GM23338 (cell line): ENCODE data around the gene MAP3K4.
"Not testable (repeated sequence)": the region's sequence is repeated elsewhere in the genome, so short reads cannot be mapped to it uniquely, and the experiment has no call there.

Source experiments
- CREB1 ChIP-seq: fragments of 250-450 bp; sonication (Bioruptor Pico); IDR thresholded peaks from 2 replicates; pipeline ENCODE4 v1.5.0; 2020; ENCODE audit warnings: low read depth, mild to moderate bottlenecking, moderate library complexity
- CTCF ChIP-seq, 2 experiments: fragments of 200-600 bp in 1 of 2; sonication (generic) in 1 of 2; conservative IDR thresholded peaks; 2 replicates each; pipeline versions ENCODE4 v1.5.1 to v1.6.1; 2016 to 2017; ENCODE audit warnings: antibody characterized with exemption in 2 of 2, low read depth in 2 of 2, mild to moderate bottlenecking in 2 of 2, moderate library complexity in 1 of 2
- ETS1 ChIP-seq: IDR thresholded peaks from 2 replicates; pipeline ENCODE4 v1.6.1; 2016; ENCODE audit warnings: antibody characterized with exemption
- EZH2 ChIP-seq: fragments of 200-600 bp; sonication (generic); IDR thresholded peaks from one replicate; pipeline ENCODE4 v1.8.0; 2017; ENCODE audit warnings: antibody characterized with exemption, mild to moderate bottlenecking, low read depth; ENCODE audit not compliant: unreplicated experiment
- EZH2phosphoT487 ChIP-seq: fragments of 200-600 bp; sonication (generic); IDR thresholded peaks from one replicate; pipeline ENCODE4 v1.8.1; 2018; ENCODE audit warnings: antibody characterized with exemption; ENCODE audit not compliant: unreplicated experiment
- JUNB ChIP-seq: IDR thresholded peaks from one replicate; pipeline ENCODE4 v1.6.1; 2016; ENCODE audit warnings: antibody characterized with exemption; ENCODE audit not compliant: unreplicated experiment
- NANOG ChIP-seq: IDR thresholded peaks from 2 replicates; pipeline ENCODE4 v1.6.1; 2016; ENCODE audit warnings: antibody characterized with exemption, borderline replicate concordance
- POLR2AphosphoS5 ChIP-seq: IDR thresholded peaks from 2 replicates; pipeline ENCODE4 v1.6.1; 2016; ENCODE audit warnings: antibody characterized with exemption, low read depth
- REST ChIP-seq: IDR thresholded peaks from one replicate; pipeline ENCODE4 v1.6.1; 2018; ENCODE audit warnings: antibody characterized with exemption; ENCODE audit not compliant: unreplicated experiment
- ZNF331 ChIP-seq: fragments of 250-450 bp; sonication (Bioruptor Pico); IDR thresholded peaks from 2 replicates; pipeline ENCODE4 v1.5.0; 2020; ENCODE audit warnings: low read depth, mild to moderate bottlenecking, moderate library complexity

GRCh38 chr6:160983377-160983948 is 8.1 kb upstream of the MAP3K4 start:
- not testable (repeated sequence) for TF ChIP-seq EZH2; CTCF (conservative IDR thresholded peaks at IDR 0.05; ENCODE audit: low read depth in 2 of 2); EZH2phosphoT487; POLR2AphosphoS5; ZNF331 (CRISPR knock-in tag); ETS1; REST; JUNB; CREB1 (CRISPR knock-in tag); NANOG
